Cerebellar nuclear complex (tissue), 1 donor: ENCODE results near the gene JAZF1.

Experiments used
- DNase-seq, 2 experiments: peaks; one replicate each; lab custom pipeline; 2025; lab: John Stamatoyannopoulos, UW

The JAZF1 gene

GRCh38 chr7:27835376-27835775 lies 345.2 kb downstream of the JAZF1 start:
- no peak for DNase-seq

GRCh38 chr7:27834179-27834921 lies 346.2 kb downstream of the JAZF1 start:
- DNase-seq: no peak

- no peak for DNase-seq
These were observed 354.2 kb downstream of the JAZF1 start for GRCh38 chr7:27826357-27826756.

- no peak for DNase-seq
These were observed 354.7 kb downstream of the JAZF1 start for GRCh38 chr7:27825891-27826290.

- no peak for DNase-seq
These were observed 358.4 kb downstream of the JAZF1 start for GRCh38 chr7:27822245-27822644.

GRCh38 chr7:27812706-27813105 lies 367.9 kb downstream of the JAZF1 start:
- no peak for DNase-seq

- no peak for DNase-seq
These were observed 370.4 kb downstream of the JAZF1 start for GRCh38 chr7:27810186-27810585.

GRCh38 chr7:27808626-27809025 lies 372.0 kb downstream of the JAZF1 start:
- no peak for DNase-seq

- DNase-seq: no peak
These were observed 376.5 kb downstream of the JAZF1 start for GRCh38 chr7:27804139-27804538.

GRCh38 chr7:27802999-27803398 lies 377.6 kb downstream of the JAZF1 start:
- DNase-seq: no peak

- DNase-seq: no peak
These were observed 381.4 kb downstream of the JAZF1 start for GRCh38 chr7:27799212-27799611.

GRCh38 chr7:27795977-27796376 lies 384.6 kb downstream of the JAZF1 start:
- no peak for DNase-seq

GRCh38 chr7:27793780-27794179 lies 386.8 kb downstream of the JAZF1 start:
- DNase-seq: no peak

- DNase-seq: no peak
These were observed 392.2 kb downstream of the JAZF1 start for GRCh38 chr7:27788437-27788836.

- no peak for DNase-seq
These were observed 396.1 kb downstream of the JAZF1 start for GRCh38 chr7:27784399-27785053.

- no peak for DNase-seq
These were observed 397.7 kb downstream of the JAZF1 start for GRCh38 chr7:27782849-27783248.

GRCh38 chr7:27781188-27781587 lies 399.4 kb downstream of the JAZF1 start:
- no peak for DNase-seq
